ENCODE results near the gene TSTD1.

The TSTD1 gene

DNA sequence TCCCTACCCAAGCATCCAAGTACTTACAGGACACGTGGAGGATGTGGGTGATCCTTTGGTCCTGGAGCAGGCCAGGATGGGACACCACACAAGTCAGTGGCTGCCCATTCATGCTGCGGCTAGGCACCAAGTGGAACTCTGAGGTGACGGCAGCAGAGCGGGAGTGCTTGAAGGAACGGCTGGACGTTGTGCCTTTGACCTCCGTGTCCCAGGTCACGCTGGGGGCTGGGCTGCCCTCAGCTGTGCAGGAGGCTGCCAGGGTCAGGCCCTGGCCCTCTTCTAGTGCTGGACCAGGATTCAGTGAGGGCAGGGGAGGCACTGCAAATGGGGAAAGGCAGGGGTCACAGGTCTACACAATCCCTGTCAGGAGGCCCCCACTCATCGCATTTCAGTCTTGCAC lies 38.7 kb upstream of the TSTD1 start:
- H3K9me3 ChIP-seq (ENCODE audit: insufficient read depth, low read depth, low read length): no peaks in the 10 kb centered on the region
- H3K27ac ChIP-seq (ENCODE audit: low read depth, low read length): no peak overlapping the region
- no peaks in the 10 kb centered on the region for H3K27me3 ChIP-seq (ENCODE audit: insufficient read depth, low read length)
- WGBS: 89% methylated on average over 9 of the region's 9 CpGs
- H3K36me3 ChIP-seq (ENCODE audit: insufficient read depth, low read length): no peaks in the 10 kb centered on the region
- H3K9ac ChIP-seq (ENCODE audit: low read depth, low read length): no peak overlapping the region
- no peak overlapping the region for H3K4me3 ChIP-seq (ENCODE audit: low read length)
- no peaks in the 10 kb centered on the region for H3K4me1 ChIP-seq (ENCODE audit: insufficient read depth, low read length)

DNA sequence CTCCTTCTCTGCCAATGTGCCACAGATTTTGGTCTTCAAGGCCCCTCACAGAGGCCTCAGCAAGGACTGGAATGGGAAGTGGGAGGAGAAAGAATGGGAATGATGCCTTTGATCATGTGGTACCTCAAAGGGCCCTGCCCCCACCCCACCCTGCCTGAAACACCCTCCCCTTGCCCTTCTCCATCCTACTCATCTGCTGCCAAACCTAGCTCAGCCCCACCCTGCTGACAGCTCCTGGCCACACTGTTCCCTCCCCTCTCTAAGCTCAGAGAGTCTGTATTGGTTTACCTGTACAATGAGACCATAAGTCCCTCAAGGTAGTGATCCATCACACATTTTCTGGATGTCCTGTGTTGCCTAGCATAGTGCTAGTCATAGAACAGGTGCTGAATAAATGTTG lies 37.6 kb upstream of the TSTD1 start:
- H3K36me3 ChIP-seq (ENCODE audit: insufficient read depth, low read length): no peaks in the 10 kb centered on the region
- H3K4me3 ChIP-seq (ENCODE audit: low read length): no peak overlapping the region
- H3K4me1 ChIP-seq (ENCODE audit: insufficient read depth, low read length): no peaks in the 10 kb centered on the region
- H3K27ac ChIP-seq (ENCODE audit: low read depth, low read length): no peak overlapping the region
- no peaks in the 10 kb centered on the region for H3K27me3 ChIP-seq (ENCODE audit: insufficient read depth, low read length)
- H3K9me3 ChIP-seq (ENCODE audit: insufficient read depth, low read depth, low read length): no peaks in the 10 kb centered on the region
- H3K9ac ChIP-seq (ENCODE audit: low read depth, low read length): no peak overlapping the region

DNA sequence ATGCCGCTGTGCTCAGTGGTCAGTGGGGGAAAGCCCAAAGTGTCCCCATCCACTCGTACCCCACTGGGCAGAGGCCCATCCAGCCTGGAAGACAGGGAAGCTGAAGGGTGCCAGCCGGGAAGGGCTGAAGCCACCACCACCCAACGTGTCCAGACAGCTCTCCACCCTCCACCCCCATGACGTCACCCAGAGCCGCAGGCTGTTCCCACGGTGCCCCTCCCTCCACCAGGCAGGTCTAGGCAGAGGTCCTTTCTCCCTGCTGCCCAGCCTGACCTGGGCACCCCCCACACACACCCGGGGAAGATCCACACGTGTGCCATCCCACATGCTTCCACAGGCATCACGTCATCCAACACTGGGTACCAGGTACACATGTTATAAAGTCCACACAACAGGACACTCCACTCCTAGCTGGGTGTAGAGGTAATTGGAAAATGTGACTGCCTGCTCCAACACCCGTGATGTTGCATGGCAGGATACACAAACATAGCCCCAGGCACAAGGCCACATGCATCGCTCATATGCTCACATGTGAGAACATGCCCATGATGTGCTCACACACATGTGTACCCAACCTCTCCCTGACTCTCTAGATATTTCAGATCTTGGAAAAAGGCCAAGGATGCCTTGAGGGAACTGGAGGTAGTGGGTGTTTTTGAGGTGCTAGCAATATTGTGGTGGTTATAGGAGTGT lies 36.1 kb upstream of the TSTD1 start:
- Histone ChIP-seq H3K4me3 (ENCODE audit: low read length) (no peak overlapping the region), H3K9ac (ENCODE audit: low read depth, low read length) (no peak overlapping the region)
- 87% methylated on average over 12 of the region's 12 CpGs for WGBS

DNA sequence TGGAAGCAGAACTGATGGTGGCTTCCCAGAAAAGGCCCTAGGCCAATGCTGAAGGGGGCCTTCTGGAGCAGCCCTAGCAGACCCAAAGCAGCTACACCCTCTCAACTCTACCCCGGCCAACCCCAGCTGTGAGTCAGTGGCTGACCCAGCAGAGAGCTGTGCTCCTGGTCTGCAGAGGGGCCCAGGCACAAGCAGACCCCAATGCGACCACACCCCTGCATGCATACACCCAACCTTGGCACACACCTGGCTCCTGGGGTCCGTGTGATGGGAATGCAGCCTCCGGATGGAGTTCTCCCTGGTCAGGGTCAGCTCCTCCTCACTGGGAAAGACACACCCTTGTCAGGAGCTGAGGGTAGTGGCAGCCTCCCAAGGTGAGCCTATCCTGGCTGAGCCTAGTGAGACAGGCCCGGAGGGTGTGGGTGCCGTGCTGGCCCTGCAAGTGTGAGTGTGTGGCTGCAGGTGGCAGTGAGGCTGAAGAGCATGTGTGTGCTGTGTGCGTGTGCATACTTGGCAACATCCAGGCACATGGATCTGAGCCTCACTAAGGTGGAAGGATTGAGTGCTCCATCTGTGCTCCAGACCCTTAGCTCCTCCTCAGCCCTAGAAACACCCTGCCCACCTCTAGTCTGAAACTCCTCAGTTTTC lies 34.8 kb upstream of the TSTD1 start:
- H3K27me3 ChIP-seq (ENCODE audit: insufficient read depth, low read length): no peaks in the 10 kb centered on the region
- H3K9ac ChIP-seq (ENCODE audit: low read depth, low read length): no peak overlapping the region
- WGBS: 72% methylated on average over 7 of the region's 7 CpGs
- no peaks in the 10 kb centered on the region for H3K9me3 ChIP-seq (ENCODE audit: insufficient read depth, low read depth, low read length)
- H3K4me1 ChIP-seq (ENCODE audit: insufficient read depth, low read length): no peaks in the 10 kb centered on the region
- no peak overlapping the region for H3K27ac ChIP-seq (ENCODE audit: low read depth, low read length)
- no peaks in the 10 kb centered on the region for H3K36me3 ChIP-seq (ENCODE audit: insufficient read depth, low read length)
- no peak overlapping the region for H3K4me3 ChIP-seq (ENCODE audit: low read length)

More for the DNA sequence above, 36.1 kb upstream of the TSTD1 start:
- H3K36me3 ChIP-seq (ENCODE audit: insufficient read depth, low read length): no peaks in the 10 kb centered on the region
- no peaks in the 10 kb centered on the region for H3K27me3 ChIP-seq (ENCODE audit: insufficient read depth, low read length)
- H3K27ac ChIP-seq (ENCODE audit: low read depth, low read length): no peak overlapping the region
- H3K4me1 ChIP-seq (ENCODE audit: insufficient read depth, low read length): no peaks in the 10 kb centered on the region
- H3K9me3 ChIP-seq (ENCODE audit: insufficient read depth, low read depth, low read length): no peaks in the 10 kb centered on the region

DNA sequence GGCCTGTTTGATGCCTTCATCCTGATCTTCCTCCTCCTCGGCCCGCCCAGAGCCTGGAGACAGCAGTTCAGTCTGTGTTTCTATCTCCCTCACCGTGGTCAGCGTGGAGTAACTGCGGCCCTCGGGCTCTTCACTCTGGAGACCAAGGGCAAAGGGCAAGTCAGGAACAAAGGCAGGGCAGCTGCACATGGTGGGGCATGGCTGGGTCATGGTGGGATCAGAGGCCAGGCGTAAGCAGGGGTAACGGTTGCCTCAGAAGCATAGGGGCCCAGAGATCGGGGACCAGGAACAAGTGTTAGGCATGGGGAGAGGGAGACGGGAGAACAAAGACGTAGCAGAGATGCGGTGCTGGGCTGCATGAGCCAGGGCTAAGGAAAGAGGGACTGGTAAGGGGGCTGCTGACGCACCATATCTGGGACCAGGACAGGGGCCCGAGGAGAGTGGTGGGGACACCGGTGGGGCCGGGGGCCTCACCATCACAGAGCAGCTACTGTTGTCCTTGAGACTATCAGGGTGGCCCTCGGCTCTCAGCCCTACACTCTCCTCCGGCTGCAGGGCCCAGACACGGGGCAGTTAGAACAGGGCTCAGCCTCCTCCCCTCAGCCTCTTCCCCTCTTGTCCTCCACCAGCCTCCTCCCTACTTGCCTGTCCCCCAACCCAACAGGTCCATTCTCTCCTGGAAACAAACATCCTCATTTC lies 34.1 kb upstream of the TSTD1 start:
- no peaks in the 10 kb centered on the region for H3K36me3 ChIP-seq (ENCODE audit: insufficient read depth, low read length)
- H3K4me1 ChIP-seq (ENCODE audit: insufficient read depth, low read length): no peaks in the 10 kb centered on the region
- WGBS: 94% methylated on average over 19 of the region's 19 CpGs
- no peak overlapping the region for H3K27ac ChIP-seq (ENCODE audit: low read depth, low read length)
- H3K9ac ChIP-seq (ENCODE audit: low read depth, low read length): no peak overlapping the region
- no peaks in the 10 kb centered on the region for H3K9me3 ChIP-seq (ENCODE audit: insufficient read depth, low read depth, low read length)
- no peaks in the 10 kb centered on the region for H3K27me3 ChIP-seq (ENCODE audit: insufficient read depth, low read length)
- no peak overlapping the region for H3K4me3 ChIP-seq (ENCODE audit: low read length)

DNA sequence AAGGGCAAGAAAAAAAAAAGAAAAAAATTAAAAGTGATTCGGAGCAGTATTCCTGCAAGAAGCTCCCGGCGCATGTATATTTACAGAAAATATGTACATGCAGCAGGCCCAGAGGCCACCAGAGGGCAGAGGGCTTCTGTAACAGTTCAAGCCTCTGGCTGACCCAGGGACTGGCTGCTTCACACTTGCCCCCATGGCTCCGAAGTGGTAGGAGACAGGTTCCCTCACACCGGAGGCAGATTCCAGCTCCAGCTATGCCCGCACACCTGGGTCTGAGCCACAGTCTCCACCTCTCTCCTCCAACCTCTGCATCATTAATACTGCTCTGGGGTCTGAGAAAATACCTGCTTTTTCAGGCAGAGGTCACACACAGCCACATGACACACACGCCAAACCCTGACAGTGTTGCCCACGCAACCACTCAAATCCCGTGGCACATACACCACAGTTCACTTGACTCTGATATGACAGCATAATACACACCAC lies 33.2 kb upstream of the TSTD1 start:
- Histone ChIP-seq H3K27me3 (ENCODE audit: insufficient read depth, low read length) (no peaks in the 10 kb centered on the region; the same call in 1 of the 2 replicates), H3K4me3 (ENCODE audit: low read length) (no peak overlapping the region), H3K9ac (ENCODE audit: low read depth, low read length) (no peak overlapping the region), H3K4me1 (ENCODE audit: insufficient read depth, low read length) (no peaks in the 10 kb centered on the region), H3K9me3 (ENCODE audit: insufficient read depth, low read depth, low read length) (no peaks in the 10 kb centered on the region), H3K27ac (ENCODE audit: low read depth, low read length) (no peak overlapping the region), H3K36me3 (ENCODE audit: insufficient read depth, low read length) (no peaks in the 10 kb centered on the region)
- 78% methylated on average over 9 of the region's 9 CpGs for WGBS

DNA sequence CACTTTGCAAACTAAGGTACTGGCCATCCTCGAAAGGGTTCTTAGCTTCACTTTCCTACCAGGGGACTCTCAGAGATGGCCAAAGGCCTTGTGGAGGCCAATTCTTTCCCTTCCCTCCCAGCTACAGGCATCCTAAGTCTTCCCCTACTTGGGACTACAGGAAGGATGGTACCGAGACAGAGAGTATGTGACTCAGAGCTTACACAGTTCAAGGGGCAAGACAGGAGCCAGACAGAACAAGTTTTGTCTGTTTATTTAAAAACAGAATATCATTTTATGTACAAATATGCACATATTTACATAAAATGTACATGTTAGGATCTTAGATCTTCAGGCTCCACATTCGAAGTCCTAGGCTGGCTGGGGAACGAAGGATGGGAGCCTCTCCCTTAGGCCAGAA lies 32.0 kb upstream of the TSTD1 start:
- Histone ChIP-seq H3K9ac (ENCODE audit: low read depth, low read length) (no peak overlapping the region), H3K27ac (ENCODE audit: low read depth, low read length) (no peak overlapping the region), H3K36me3 (ENCODE audit: insufficient read depth, low read length) (no peaks in the 10 kb centered on the region), H3K4me3 (ENCODE audit: low read length) (no peak overlapping the region), H3K9me3 (ENCODE audit: insufficient read depth, low read depth, low read length) (no peaks in the 10 kb centered on the region), H3K27me3 (ENCODE audit: insufficient read depth, low read length) (no peaks in the 10 kb centered on the region; the same call in 1 of the 2 replicates), H3K4me1 (ENCODE audit: insufficient read depth, low read length) (no peaks in the 10 kb centered on the region)
- 94% methylated on average over 4 of the region's 4 CpGs for WGBS

DNA sequence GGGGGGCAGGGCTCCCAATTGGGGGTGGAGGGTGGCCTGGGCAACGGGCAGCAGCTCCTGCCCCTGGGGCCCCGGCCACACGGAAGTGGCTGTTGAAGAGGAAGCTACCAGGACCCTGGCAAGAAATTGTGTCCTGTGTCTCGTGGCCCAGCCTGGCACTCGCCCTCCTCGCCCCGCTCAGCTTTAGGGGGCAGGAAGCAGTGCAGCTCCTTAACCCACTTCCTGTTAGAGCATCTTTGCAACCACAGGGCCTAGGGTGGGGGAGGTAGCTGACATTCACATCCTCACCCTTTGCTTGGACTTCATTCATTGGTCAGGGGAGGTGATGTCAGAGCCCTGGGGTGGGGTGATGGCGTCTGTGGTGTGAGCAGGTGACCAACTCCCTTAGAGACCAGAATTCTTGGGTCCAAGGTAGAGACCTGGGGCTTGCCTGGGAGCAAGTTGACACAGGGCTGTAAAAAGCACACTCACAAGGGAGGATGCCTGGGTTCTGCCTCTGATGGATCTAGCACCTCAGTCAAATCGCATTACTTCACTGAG lies 31.0 kb upstream of the TSTD1 start, which contains the start of gene ARHGAP30:
ARHGAP30 (minus strand) TSS at position 161 of the 540 bp plus-strand sequence. CDS start 267 bp downstream, outside the sequence.
- Histone ChIP-seq H3K27ac (ENCODE audit: low read depth, low read length) (no peak within 1 kb of the TSS), H3K4me1 (ENCODE audit: insufficient read depth, low read length) (no peaks in the 10 kb centered on the region), H3K27me3 (ENCODE audit: insufficient read depth, low read length) (no peaks in the 10 kb centered on the region; the same call in 1 of the 2 replicates), H3K36me3 (ENCODE audit: insufficient read depth, low read length) (no peaks in the 10 kb centered on the region), H3K9me3 (ENCODE audit: insufficient read depth, low read depth, low read length) (no peaks in the 10 kb centered on the region), H3K9ac (ENCODE audit: low read depth, low read length) (no peak within 1 kb of the TSS), H3K4me3 (ENCODE audit: low read length) (no peak within 1 kb of the TSS)
- WGBS: 87% methylated on average over 9 of the region's 9 CpGs

DNA sequence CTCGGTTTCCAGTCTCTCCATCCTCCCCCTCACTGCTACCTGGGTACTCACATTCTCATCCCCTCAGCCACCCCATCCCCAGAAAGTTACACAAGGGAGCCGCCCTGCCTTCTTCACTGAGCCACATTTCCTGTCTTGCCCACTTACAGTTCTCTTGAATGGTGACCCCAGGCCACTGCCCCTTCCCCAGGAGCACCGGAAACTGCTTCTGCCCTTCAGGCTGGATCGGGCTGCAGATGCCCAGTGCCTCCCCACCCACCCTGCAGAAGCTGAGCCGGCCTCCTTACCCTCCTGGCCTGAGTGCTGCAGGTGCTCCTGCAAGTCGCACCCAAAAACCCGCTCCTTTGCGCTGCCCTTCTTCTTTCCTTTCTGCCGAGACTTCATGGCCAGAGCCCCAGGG lies 30.5 kb upstream of the TSTD1 start:
- no peaks in the 10 kb centered on the region; the same call in 1 of the 2 replicates for H3K27me3 ChIP-seq (ENCODE audit: insufficient read depth, low read length)
- no peaks in the 10 kb centered on the region for H3K36me3 ChIP-seq (ENCODE audit: insufficient read depth, low read length)
- no peaks in the 10 kb centered on the region for H3K9me3 ChIP-seq (ENCODE audit: insufficient read depth, low read depth, low read length)
- no peak overlapping the region for H3K27ac ChIP-seq (ENCODE audit: low read depth, low read length)
- no peak overlapping the region for H3K9ac ChIP-seq (ENCODE audit: low read depth, low read length)
- 86% methylated on average over 9 of the region's 9 CpGs for WGBS
- no peak overlapping the region for H3K4me3 ChIP-seq (ENCODE audit: low read length)
- H3K4me1 ChIP-seq (ENCODE audit: insufficient read depth, low read length): peaks cover under 1% of the 10 kb centered on the region; the same call in 1 of the 2 replicates

DNA sequence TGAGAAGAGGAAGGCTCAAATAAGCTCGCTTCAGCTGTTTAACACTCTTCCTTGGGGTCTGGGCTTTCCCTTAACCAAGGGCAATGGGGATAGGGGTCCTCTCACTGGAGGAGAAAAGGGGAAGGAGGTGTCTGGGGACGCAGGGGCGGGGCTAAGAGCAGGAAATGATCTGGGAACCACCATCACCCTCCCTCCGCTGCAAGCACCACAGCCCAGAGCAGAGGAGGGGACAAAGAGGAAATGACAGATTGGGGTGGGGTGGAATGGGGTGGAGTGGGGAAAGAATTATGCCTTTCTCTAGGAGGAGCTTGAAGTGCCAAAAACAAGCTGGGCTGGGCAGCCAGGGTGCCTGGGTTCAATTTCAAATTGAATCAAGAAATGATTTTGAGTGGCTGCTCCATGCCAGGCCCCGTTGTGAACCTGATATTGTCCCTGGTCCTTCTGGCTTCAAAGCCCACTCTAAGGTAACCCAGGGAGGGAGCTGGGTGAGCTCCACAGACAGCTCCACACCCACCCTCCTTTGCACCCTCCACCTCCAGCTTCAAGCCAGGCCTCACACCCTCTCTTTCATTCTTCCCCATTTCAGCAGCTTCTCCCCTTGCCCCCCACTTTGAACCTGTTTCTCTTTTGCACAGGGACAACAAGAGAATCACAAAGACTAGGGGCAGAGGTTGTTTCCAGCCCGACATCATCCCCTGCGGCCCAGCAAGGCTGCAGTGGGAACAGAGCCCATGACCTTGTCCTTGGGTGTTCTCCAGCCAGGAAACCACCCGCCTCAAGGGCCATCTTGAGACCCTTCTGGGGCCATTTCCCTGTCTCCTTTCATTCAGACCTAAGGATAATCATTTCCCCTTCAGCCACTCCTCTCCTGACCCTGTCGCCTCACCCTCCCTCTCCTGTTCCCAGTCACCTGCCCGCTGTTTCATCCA lies 29.8 kb upstream of the TSTD1 start:
- 91% methylated on average over 10 of the region's 10 CpGs for whole genome bisulfite sequencing

More for the DNA sequence above, 29.8 kb upstream of the TSTD1 start:
- Histone ChIP-seq H3K27me3 (ENCODE audit: insufficient read depth, low read length) (no peaks in the 10 kb centered on the region; the same call in 1 of the 2 replicates), H3K27ac (ENCODE audit: low read depth, low read length) (no peak overlapping the region), H3K9ac (ENCODE audit: low read depth, low read length) (no peak overlapping the region), H3K36me3 (ENCODE audit: insufficient read depth, low read length) (no peaks in the 10 kb centered on the region), H3K4me1 (ENCODE audit: insufficient read depth, low read length) (peaks cover 5% of the 10 kb centered on the region; the same call in 1 of the 2 replicates), H3K9me3 (ENCODE audit: insufficient read depth, low read depth, low read length) (no peaks in the 10 kb centered on the region), H3K4me3 (ENCODE audit: low read length) (no peak overlapping the region)
